Measurements from ENCODE around the gene DEPDC5.
"Not testable (repeated sequence)": the region's sequence is repeated elsewhere in the genome, so short reads cannot be mapped to it uniquely, and the experiment has no call there.

Gene DEPDC5

DNA sequence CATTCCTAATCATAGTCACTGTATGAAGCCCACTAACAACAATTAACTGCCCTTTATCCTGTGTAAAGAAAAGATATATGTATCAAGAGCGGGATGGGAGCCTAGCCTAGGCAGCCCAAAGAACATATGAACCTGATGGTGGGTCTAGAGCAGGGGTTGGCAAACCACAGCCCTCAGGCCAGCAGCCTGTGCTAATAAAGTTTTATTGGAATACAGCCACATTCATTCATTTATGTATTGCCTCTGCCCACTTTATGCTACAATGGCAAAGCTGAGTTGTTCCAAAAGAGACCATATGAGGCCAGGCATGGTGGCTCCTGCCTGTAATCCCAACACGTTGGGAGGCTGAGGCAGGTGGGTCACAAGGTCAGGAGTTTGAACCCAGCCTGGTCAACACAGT is 17.4 kb upstream of the DEPDC5 start:
- Histone ChIP-seq H3K27me3 (ENCODE audit: control insufficient read depth, insufficient read depth, low read length) (no peaks in the 10 kb centered on the region), H3K4me3 (ENCODE audit: low read length) (no peak overlapping the region), H3K27ac (ENCODE audit: low read depth, low read length) (no peak overlapping the region), H3K36me3 (ENCODE audit: control insufficient read depth, insufficient read depth, low read length) (no peaks in the 10 kb centered on the region), H3K4me1 (ENCODE audit: control insufficient read depth, insufficient read depth, low read length) (peaks cover 4% of the 10 kb centered on the region), H3K9ac (ENCODE audit: low read length) (no peak overlapping the region)

- Histone ChIP-seq H3K4me3 (ENCODE audit: low read length) (no peak overlapping the region), H3K27me3 (ENCODE audit: control insufficient read depth, insufficient read depth, low read length) (no peaks in the 10 kb centered on the region), H3K36me3 (ENCODE audit: control insufficient read depth, insufficient read depth, low read length) (no peaks in the 10 kb centered on the region), H3K9ac (ENCODE audit: low read length) (no peak overlapping the region), H3K27ac (ENCODE audit: low read depth, low read length) (no peak overlapping the region), H3K4me1 (ENCODE audit: control insufficient read depth, insufficient read depth, low read length) (peaks cover 4% of the 10 kb centered on the region)
These were observed 15.9 kb upstream of the DEPDC5 start for GRCh38 chr22:31737932-31738331.

GRCh38 chr22:31738566-31738965 is 15.3 kb upstream of the DEPDC5 start:
- Histone ChIP-seq H3K36me3 (ENCODE audit: control insufficient read depth, insufficient read depth, low read length) (no peaks in the 10 kb centered on the region), H3K27me3 (ENCODE audit: control insufficient read depth, insufficient read depth, low read length) (no peaks in the 10 kb centered on the region), H3K4me3 (ENCODE audit: low read length) (no peak overlapping the region), H3K27ac (ENCODE audit: low read depth, low read length) (no peak overlapping the region), H3K9ac (ENCODE audit: low read length) (no peak overlapping the region), H3K4me1 (ENCODE audit: control insufficient read depth, insufficient read depth, low read length) (peaks cover 4% of the 10 kb centered on the region)

DNA sequence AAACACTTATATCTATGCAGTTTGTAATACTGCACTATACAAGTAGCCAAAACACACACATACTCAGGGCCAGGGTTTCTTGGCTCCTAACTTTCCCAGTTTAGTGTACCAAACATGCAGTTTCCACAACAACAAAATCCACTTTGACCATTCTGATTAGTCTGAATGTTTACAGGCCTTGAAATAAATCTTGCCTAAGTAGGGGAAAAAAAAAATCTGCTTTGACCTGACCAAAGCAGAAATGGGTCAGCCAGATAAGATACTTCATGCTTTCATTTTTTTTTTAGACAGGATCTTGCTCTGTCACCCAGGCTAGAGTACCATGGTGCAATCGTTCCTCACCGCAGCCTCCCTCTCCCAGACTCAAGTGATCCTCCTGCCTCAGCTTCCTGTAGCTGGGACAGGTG is 14.0 kb upstream of the DEPDC5 start:
- H3K4me3 ChIP-seq (ENCODE audit: low read length), result no peak overlapping the region
- no peaks in the 10 kb centered on the region for H3K36me3 ChIP-seq (ENCODE audit: control insufficient read depth, insufficient read depth, low read length)
- H3K27me3 ChIP-seq (ENCODE audit: control insufficient read depth, insufficient read depth, low read length), result no peaks in the 10 kb centered on the region
- no peak overlapping the region for H3K9ac ChIP-seq (ENCODE audit: low read length)
- H3K27ac ChIP-seq (ENCODE audit: low read depth, low read length), result no peak overlapping the region
- peaks cover 4% of the 10 kb centered on the region for H3K4me1 ChIP-seq (ENCODE audit: control insufficient read depth, insufficient read depth, low read length)

DNA sequence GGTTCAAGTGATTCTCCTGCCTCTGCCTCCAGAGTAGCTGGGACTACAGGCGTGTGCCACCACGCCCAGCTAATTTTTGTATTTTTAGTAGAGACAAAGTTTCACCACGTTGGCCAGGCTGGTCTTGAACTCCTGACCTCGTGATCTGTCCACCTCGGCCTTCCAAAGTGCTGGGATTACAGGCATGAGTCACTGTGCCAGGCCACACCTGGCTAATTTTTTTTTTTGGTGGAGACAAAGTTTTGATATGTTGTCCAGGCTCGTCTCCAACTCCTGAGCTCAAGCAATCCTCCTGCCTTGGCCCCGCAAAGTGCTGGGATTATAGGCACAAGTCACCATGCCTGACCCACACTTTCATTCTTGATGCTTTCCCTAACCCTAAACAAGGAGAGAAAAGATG is 13.5 kb upstream of the DEPDC5 start:
- H3K27ac ChIP-seq (ENCODE audit: low read depth, low read length); H3K9ac ChIP-seq (ENCODE audit: low read length); H3K27me3 ChIP-seq (ENCODE audit: control insufficient read depth, insufficient read depth, low read length); H3K36me3 ChIP-seq (ENCODE audit: control insufficient read depth, insufficient read depth, low read length); H3K4me3 ChIP-seq (ENCODE audit: low read length); H3K4me1 ChIP-seq (ENCODE audit: control insufficient read depth, insufficient read depth, low read length): not testable (repeated sequence)

GRCh38 chr22:31742115-31742514 is 11.7 kb upstream of the DEPDC5 start:
- H3K4me1 ChIP-seq (ENCODE audit: control insufficient read depth, insufficient read depth, low read length), result peaks cover 4% of the 10 kb centered on the region
- H3K4me3 ChIP-seq (ENCODE audit: low read length), result no peak overlapping the region
- no peaks in the 10 kb centered on the region for H3K27me3 ChIP-seq (ENCODE audit: control insufficient read depth, insufficient read depth, low read length)
- no peak overlapping the region for H3K27ac ChIP-seq (ENCODE audit: low read depth, low read length)
- H3K36me3 ChIP-seq (ENCODE audit: control insufficient read depth, insufficient read depth, low read length), result no peaks in the 10 kb centered on the region
- no peak overlapping the region for H3K9ac ChIP-seq (ENCODE audit: low read length)

DNA sequence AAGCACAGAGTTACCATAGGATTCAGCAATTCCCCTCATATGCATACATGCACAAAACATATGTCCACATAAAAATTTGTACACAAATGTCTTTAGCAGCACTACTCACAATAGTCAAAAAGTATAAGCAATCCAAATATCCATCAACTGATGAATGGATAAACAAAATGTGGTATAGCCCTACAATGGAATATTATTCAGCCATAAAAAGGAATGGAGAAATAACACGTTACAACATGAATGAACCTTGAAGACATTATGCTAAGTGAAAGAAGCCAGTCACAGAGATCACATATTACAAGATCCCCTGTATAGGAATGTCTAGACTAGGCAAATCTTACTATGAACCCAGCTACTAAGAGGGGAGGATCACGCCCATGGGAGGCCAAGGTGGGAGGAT is 11.1 kb upstream of the DEPDC5 start:
- no peak overlapping the region for H3K9ac ChIP-seq (ENCODE audit: low read length)
- peaks cover 4% of the 10 kb centered on the region for H3K4me1 ChIP-seq (ENCODE audit: control insufficient read depth, insufficient read depth, low read length)
- no peaks in the 10 kb centered on the region for H3K36me3 ChIP-seq (ENCODE audit: control insufficient read depth, insufficient read depth, low read length)
- no peaks in the 10 kb centered on the region for H3K27me3 ChIP-seq (ENCODE audit: control insufficient read depth, insufficient read depth, low read length)
- H3K4me3 ChIP-seq (ENCODE audit: low read length), result no peak overlapping the region
- no peak overlapping the region for H3K27ac ChIP-seq (ENCODE audit: low read depth, low read length)

DNA sequence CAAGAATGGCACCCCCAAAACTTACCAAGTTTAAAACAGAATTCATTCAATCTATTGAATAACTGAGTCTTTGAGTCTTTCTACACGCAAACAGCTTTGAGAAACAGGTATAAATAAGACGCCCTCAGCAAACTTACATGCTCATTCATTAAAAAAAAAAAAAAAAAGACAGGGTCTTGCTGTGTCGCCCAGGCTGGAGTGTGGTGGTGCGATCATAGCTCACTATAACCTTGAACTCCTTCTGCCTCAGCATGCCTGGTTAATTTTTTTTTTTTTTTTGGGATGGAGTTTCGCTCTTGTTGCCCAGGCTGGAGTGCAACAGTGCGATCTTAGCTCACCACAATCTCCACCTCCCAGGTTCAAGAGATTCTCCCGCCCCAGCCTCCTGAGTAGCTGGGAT is 9.9 kb upstream of the DEPDC5 start:
- H3K36me3 ChIP-seq (ENCODE audit: control insufficient read depth, insufficient read depth, low read length), result no peaks in the 10 kb centered on the region
- no peaks in the 10 kb centered on the region for H3K27me3 ChIP-seq (ENCODE audit: control insufficient read depth, insufficient read depth, low read length)
- H3K4me3 ChIP-seq (ENCODE audit: low read length), result no peak overlapping the region
- peaks cover 13% of the 10 kb centered on the region for H3K4me1 ChIP-seq (ENCODE audit: control insufficient read depth, insufficient read depth, low read length)
- no peak overlapping the region for H3K27ac ChIP-seq (ENCODE audit: low read depth, low read length)
- no peak overlapping the region for H3K9ac ChIP-seq (ENCODE audit: low read length)

DNA sequence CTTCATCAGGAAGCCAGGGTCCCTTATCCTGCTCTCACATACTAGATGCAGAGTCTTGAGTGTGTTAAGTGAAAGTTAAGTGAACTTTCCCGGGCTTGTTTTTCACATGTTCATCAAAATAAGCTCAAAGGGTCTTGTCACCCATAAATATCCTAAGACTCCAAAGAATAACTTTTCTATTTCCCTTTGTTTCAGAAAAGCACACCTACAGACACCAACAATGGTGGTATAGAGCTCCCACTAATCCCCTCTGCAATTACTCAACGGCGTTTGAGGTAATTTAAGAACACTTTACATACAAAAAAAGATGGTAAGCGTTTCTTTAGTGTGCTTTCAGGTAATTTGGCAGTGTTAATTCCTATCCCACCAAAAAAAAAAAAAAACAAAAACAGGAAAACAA is 6.4 kb upstream of the DEPDC5 start:
- H3K4me3 ChIP-seq (ENCODE audit: low read length), result no peak overlapping the region
- H3K27me3 ChIP-seq (ENCODE audit: control insufficient read depth, insufficient read depth, low read length), result no peaks in the 10 kb centered on the region
- peaks cover 19% of the 10 kb centered on the region for H3K4me1 ChIP-seq (ENCODE audit: control insufficient read depth, insufficient read depth, low read length)
- no peak overlapping the region for H3K9ac ChIP-seq (ENCODE audit: low read length)
- H3K36me3 ChIP-seq (ENCODE audit: control insufficient read depth, insufficient read depth, low read length), result no peaks in the 10 kb centered on the region
- H3K27ac ChIP-seq (ENCODE audit: low read depth, low read length), result no peak overlapping the region

DNA sequence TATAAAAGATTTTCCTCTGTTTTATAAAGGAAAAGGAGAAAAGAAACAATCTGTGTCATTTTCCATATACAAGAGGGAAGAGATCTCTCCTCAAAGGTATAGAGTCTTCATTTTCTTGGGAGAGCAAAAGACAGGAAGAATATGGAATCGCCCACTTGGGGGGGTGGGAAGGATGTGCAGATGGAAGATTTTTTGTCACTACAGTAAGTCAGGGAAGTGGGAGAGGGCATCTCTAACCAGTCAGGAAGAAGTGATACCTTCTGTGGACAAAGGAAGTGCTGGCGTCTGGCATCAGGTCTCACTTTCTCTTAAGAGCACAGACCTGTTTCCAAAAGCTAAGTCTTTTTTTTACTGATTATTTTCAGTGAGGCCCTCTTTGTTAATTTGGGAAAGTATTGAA is 5.3 kb upstream of the DEPDC5 start:
- H3K4me3 ChIP-seq (ENCODE audit: low read length), result peak overlapping the region; percentile 93
- no peaks in the 10 kb centered on the region for H3K27me3 ChIP-seq (ENCODE audit: control insufficient read depth, insufficient read depth, low read length)
- H3K4me1 ChIP-seq (ENCODE audit: control insufficient read depth, insufficient read depth, low read length), result peaks cover 25% of the 10 kb centered on the region
- H3K27ac ChIP-seq (ENCODE audit: low read depth, low read length), result no peak overlapping the region
- no peak overlapping the region for H3K9ac ChIP-seq (ENCODE audit: low read length)
- no peaks in the 10 kb centered on the region for H3K36me3 ChIP-seq (ENCODE audit: control insufficient read depth, insufficient read depth, low read length)

DNA sequence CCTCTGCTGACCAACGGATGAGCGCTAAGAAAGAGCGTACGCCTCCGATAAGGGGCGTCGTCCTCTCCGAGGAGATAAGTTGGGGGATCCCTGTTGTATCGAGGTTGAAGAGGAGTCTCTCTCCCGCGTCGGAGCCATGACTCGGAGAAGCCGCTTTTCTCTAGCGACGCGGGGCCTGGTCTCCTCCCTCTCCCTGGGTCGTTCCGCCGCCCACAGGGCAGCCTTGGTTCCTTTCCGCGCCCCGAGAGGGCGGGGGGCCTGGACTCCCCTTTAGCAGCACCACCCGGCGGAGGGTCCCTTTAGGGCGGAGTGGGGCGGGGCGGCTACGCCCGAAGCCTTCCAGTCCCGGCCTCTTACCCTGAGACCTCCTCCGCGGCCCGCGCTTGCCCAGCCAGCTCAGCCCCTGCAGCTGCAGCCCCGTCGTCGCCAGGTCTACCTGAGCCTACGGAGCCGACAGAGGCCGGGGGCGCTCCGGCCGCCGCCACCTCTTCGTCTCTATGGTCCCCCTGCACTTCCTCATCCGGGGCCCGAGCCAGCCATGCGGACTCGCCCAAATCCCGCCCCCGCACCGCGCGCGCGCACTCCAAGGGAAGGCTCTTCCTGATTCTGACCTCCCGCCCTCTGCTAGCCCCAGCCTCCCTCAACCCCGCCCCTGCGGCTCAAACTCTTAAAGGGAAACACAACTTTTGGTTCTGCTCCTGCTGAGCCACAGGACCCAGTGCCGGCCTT is 4.0 kb upstream of the DEPDC5 start, which contains the start of gene PRR14L:
PRR14L (minus strand) TSS at position 497 of the 729 bp plus-strand sequence. CDS start 11,272 bp downstream, outside the sequence.
- no peaks in the 10 kb centered on the region for H3K36me3 ChIP-seq (ENCODE audit: control insufficient read depth, insufficient read depth, low read length)
- peak within 1 kb of the TSS; percentile 59 for H3K9ac ChIP-seq (ENCODE audit: low read length)
- peak within 1 kb of the TSS; percentile 93 for H3K4me3 ChIP-seq (ENCODE audit: low read length)
- no peaks in the 10 kb centered on the region for H3K27me3 ChIP-seq (ENCODE audit: control insufficient read depth, insufficient read depth, low read length)
- peak within 1 kb of the TSS; percentile 79 for H3K27ac ChIP-seq (ENCODE audit: low read depth, low read length)
- H3K4me1 ChIP-seq (ENCODE audit: control insufficient read depth, insufficient read depth, low read length), result peaks cover 25% of the 10 kb centered on the region

DNA sequence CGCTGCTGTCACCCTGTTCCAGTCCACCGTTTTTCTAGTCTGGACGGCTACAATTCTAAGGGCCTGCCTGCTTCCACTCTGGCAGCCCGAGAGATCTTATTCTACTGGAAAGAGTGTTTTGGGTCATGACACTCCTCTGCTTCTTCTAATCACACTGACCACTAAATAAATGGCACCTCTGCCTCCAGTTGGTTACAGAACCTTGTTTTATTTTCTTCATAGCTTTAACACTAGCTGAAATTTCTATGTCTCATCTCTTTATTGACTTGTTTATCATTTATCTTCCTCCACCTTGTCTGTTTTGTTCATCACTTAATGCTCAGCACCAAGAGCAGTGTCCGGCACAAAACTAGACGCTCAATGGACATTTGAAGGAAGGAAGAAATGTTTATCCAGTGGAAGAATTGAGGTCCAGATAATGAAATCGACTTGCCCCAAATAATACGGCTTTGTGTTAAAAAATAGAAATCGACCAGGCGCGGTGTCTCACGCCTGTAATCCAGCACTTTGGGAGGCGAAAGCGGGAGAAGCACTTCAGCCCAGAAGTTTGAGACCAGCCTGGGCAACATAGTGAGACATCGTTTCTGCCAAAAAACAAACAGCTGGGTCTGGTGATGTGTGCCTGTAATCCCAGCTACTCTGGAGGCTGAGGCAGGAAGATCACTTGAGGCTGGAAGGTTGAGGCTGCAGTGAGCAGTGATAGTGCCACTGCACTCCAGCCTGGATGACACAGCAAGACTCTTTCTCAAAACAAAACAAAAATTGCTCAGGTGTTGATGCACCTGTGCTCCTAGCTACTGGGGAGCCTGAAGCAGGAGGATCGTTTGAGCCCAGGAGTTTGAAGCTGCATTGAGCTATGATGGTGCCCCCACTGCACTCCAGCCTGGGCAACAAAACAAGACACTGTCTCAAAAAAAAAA is 3.2 kb upstream of the DEPDC5 start:
- Histone ChIP-seq H3K27me3 (ENCODE audit: control insufficient read depth, insufficient read depth, low read length) (no peaks in the 10 kb centered on the region), H3K4me1 (ENCODE audit: control insufficient read depth, insufficient read depth, low read length) (peaks cover 25% of the 10 kb centered on the region), H3K4me3 (ENCODE audit: low read length) (peak overlapping the region; percentile 45), H3K27ac (ENCODE audit: low read depth, low read length) (peak overlapping the region; percentile 79), H3K36me3 (ENCODE audit: control insufficient read depth, insufficient read depth, low read length) (no peaks in the 10 kb centered on the region), H3K9ac (ENCODE audit: low read length) (peak overlapping the region; percentile 38)
